G401.6 (cell line): Measurements from ENCODE around the gene NDUFC2.
"Not testable (repeated sequence)": the region's sequence is repeated elsewhere in the genome, so short reads cannot be mapped to it uniquely, and the experiment has no call there.

Source experiments
- FAIRE-seq: peaks from 2 replicates; lab custom pipeline; 2012; peaks lifted over from hg19 to GRCh38; lab: Jason Lieb, UNC

Gene NDUFC2

GRCh38 chr11:78054971-78055370 is 24.7 kb downstream of the NDUFC2 start:
- FAIRE-seq = no peak

DNA sequence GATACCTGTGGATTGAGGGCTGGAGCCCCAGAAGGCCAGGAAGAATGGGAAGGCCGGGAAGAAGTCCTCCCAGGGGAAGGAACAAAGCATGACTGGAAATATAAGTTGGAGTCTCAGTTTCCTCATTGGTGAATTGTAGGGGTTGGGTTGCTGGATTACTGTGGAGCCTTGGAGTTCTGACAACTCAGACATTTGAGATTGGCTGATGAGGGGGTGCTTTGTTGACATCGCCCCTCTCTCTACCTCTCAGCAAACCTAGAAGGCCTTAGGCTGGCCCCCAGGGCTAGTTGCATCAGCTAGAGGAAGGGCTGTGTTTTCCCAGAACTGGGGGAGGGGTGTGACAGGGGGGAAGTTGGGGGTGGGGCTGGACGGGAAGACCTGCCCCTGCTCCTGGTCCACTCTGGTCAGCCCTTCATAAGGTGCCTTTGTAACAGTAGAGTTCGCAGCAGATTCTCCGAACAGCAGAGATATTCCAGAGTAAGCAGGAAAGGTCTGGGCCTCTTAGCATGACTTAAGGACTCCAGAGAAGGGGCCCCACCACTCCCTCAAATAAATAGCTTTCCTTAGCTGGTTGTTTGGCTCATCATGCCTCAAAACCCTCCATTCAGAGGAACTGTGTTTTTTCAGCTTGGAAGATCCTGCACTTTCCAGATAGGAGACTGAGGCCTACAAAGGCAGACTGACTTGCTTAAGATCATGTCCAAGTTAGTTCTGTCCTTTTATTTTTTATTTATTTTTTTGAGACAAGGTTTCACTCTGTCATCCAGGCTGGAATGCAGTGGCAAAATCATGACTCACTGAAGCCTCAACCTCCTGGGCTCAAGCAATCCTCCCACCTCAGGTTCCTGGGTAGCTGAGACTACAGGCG is 28.5 kb downstream of the NDUFC2 start:
- no peak for FAIRE-seq

- no peak for FAIRE-seq
These were observed 30.3 kb downstream of the NDUFC2 start for GRCh38 chr11:78049348-78049747.

- no peak for FAIRE-seq
These were observed 31.1 kb downstream of the NDUFC2 start for GRCh38 chr11:78048561-78048960.

DNA sequence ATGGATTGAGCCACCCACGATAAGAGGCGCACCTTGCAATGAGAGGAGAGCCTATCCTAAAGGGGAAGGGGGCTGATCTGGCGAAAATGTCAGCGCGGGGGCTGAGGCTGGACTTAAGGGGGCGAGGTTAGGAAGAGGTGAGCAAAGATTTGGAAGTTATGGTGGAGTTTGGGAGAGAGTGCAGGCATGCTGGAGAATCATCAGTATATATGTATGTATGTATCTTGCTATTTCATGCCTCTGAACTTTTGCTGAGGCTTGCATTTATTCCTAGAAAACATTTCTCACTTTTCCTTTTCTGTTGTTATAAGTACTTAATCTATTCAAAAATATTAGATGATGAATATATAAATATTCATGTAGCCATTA is 33.2 kb downstream of the NDUFC2 start:
- FAIRE-seq = no peak

DNA sequence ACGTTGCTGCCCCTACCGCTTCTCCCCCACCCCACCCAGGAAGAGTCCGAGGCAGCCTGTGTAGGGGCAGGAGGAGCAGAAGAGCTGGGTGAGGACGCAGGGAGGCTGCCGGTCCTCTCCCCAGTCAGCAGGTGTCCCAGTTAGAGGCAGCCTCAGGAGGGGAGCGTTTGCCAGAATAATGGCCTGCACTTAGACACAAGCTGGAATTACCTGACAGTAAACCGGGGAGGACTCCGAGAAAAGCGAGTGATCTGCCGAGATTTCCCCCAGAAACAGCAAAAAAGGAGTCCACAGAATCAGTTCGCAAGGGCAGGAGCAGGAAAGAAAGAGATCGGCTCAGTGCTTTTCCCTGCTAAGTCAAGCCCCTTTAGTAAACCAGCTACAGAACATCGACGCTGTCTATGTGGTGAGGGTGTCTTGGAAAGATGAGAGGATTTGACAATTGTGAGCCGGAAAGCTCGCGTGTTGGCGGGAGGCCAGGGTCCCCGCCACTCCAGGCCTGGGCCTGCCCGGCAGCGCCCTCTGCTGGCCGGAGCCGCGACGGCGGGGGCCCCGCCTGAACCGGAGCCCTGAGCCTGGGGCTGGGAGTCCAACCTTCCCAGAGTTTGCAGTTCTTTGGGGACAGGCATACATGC is 33.7 kb downstream of the NDUFC2 start:
- FAIRE-seq = no peak

DNA sequence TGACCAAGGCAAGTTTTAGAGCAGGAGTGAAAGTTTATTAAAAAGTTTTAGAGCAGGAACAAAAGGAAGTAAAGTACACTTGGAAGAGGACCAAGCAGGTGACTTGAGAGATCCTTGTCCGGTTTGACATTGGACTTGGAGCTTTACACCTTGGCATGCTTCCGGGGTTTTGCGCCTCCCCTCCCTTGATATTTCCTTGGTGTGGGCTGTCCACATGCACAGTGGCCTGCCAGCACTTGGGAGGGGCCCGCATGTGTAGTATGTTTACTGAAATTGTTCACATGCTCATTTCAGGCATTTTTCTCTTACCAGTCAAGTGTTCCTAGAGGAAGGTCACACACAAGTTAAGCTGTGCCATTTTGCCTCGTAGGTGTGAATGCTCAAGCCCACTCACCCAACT is 35.0 kb downstream of the NDUFC2 start:
- FAIRE-seq = no peak

GRCh38 chr11:78041843-78042440 is 37.7 kb downstream of the NDUFC2 start:
- FAIRE-seq = no peak

GRCh38 chr11:78041380-78041719 is 38.3 kb downstream of the NDUFC2 start:
- FAIRE-seq = not testable (repeated sequence)

DNA sequence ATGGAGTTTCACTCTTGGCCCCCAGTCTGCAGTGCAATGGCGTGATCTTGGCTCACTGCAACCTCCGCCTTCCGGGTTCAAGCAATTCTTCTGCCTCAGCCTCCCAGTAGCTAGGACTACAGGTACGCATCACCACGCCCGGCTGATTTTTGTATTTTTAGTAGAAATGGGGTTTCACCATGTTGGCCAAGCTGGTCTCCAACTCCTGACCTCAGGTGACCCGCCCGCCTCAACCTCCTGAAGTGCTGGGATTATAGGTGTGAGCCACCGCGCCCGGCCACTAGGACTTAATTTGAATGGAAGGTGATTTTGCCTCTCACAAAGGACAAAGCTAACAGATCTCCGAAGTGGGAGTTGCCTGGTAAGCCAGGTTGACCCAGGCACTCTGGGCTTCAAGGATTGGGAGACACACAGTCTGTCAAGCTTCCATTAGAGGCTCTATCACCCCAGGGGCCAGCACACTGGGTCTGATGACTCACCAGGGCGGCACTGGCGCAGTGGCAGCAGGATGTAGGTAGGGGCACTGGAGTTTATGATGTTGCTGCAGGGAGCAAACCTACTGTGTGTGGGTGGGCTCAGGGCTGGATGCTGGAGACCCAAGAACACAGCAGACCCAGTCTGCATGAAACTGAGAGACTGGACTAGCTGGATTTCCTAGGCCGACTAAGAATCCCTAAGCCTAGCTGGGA is 38.8 kb downstream of the NDUFC2 start:
- FAIRE-seq = no peak

GRCh38 chr11:78039919-78040671 is 39.6 kb downstream of the NDUFC2 start:
- FAIRE-seq = no peak

DNA sequence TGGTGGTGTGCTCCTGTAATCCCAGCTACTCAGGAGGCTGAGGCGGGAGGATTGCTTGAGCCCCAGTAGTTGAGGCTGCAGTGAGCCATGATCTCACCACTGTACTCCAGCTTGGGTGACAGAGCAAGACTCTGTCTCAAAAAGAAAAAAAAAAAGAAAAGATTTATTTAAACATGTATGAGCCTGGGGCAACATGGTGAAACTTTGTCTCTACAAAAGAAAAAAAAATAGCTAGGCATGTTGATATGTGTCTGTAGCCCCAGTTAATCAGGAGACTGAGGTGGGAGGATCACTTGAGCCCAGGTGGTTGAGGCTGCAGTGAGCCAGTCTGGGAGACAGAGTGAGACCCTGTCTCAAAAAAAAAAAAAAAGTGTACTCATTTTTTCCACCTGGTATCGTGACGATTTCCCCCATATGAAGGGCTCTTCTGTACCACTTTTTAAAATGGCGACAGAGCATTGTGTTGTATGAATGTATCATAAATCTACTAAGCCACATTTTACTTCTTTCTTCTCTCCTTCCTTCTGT is 40.2 kb downstream of the NDUFC2 start:
- FAIRE-seq = no peak

DNA sequence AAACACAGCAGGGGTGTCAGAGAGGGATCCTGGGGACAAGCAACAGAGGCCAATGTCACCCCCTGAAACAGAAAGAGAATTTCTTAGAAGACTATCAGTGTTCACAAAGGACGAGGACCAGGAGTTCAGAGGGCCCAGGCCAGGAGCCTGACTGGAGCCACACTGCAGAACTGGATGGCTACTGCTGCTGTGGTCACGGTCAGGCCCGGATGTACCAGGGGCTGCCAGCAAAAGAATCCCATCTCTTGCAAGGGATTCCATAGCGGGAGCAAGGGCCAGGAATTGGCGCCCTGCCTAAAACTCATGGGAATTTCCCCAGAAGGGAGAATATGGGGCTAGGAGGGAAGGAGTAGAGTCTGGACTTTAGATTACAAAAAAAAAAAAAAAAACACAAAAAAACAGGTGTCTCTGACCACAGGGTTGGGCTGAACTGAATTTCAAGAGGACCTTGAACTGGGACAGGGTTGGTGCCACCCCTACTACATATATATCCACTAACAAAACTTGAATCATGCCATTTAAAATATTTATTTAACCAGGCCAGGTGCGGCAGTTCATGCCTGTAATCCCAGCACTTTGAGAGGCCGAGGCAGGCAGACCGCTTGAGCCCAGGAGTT is 40.9 kb downstream of the NDUFC2 start:
- no peak for FAIRE-seq

DNA sequence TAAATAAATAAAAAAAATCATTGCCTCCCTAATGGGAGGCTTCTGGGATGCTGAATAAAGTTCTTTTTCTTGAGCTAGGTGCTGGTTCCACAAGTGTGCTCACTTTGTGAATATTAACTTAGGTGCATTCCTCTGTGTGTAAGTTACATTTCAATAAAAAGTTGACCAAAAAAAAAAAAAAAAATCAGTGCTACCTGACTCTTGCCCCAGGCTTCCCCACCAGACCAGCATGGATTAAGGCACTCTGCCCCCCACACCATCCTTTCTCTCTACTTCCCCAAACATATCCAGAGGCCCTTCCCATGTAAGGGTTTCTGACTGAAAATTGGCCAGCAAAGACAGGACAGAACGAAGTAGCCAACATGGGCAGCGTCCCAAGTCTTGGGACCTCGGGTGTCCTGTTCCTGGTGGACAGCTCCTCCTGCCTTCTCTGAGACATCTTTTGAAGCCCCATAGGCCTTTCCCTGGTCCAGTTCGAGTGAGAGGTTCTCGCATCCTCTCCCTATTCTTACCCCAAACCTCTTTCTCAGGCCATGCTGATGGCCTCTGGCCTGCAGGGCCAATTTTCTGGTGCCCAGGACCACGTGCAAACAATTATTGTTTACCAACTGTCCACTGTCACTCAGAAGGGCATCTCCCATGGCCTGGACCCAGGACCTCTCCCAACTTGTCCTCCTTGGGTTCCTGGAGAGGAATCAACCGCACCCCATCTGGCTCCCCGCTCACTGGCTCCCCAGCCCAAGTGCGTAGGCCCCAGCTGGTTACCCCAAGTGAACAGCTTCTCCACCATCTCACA is 41.6 kb downstream of the NDUFC2 start:
- no peak for FAIRE-seq

DNA sequence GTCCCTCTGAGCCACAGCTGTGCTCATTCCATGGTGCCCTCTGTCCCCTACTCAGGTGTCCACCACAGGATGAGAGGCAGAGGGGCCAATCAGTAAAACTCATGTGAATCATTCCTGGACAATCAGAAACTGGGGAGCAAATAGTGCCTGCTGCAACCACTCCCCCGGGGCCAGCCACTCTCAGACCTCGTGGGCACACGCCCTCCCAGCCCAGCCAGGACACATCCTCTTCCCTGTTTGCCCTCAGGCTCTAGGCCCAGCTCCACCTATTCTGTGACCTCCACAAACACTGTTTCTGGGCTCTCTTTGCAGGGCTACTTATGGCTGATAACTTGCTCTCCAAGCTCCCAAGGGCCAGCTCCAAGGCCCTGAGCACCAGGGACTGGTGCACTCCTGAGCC is 42.6 kb downstream of the NDUFC2 start:
- FAIRE-seq = no peak

DNA sequence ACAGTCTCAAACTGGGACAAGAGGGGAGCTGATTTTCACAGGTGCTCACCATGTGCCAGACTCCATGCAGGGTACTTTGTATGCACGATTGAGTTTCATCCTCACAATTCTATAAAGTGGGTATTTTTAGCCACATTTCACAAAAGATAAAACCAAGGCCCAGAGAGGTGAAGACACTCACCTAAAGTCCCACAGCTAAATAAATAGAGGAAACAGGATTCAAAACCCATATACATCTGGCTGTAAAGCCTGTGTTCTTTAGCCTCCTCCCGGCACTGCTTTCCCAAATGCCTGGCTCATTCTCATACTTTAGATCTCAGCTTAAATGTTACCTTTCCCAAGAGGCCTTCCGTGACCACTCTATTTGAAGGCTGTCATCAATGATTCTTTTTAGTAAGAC is 43.3 kb downstream of the NDUFC2 start:
- FAIRE-seq = no peak

- FAIRE-seq = no peak
These were observed 45.0 kb downstream of the NDUFC2 start for GRCh38 chr11:78034623-78035022.

GRCh38 chr11:78033040-78033439 is 46.6 kb downstream of the NDUFC2 start:
- FAIRE-seq = no peak

GRCh38 chr11:78032090-78032489 is 47.6 kb downstream of the NDUFC2 start:
- FAIRE-seq = no peak

DNA sequence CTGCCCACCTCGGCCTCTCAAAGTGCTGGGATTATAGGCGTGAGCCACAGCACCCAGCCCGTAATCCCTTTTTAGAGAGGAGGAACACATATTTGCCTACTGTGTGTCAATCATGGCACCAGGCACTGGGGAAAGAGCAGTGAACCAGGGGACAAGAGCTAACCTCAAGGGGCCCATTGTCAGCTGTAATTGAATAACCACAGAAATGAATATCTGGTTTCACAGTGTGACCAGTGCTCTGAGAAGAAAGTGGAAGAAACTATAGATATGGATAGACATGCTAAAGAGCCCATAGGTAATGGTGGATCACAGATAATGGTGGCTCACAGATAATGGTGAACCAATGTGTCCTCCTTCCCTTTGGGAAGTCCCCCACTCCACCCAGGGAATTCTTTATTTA is 48.0 kb downstream of the NDUFC2 start:
- FAIRE-seq = no peak
